VCaP (cell line): ENCODE data around the gene TM9SF4.

Source experiments
- H3K27ac ChIP-seq: fragments of 450-650 bp; 2 replicates; pipeline ENCODE4 v1.5.1; 2017
- TF ChIP-seq, protein P1 (sequence below): fragments of 450-650 bp; conservative IDR thresholded peaks from 2 replicates; pipeline ENCODE4 v1.5.1; 2017; ENCODE audit warnings: mild to moderate bottlenecking, moderate library complexity

Gene TM9SF4

DNA sequence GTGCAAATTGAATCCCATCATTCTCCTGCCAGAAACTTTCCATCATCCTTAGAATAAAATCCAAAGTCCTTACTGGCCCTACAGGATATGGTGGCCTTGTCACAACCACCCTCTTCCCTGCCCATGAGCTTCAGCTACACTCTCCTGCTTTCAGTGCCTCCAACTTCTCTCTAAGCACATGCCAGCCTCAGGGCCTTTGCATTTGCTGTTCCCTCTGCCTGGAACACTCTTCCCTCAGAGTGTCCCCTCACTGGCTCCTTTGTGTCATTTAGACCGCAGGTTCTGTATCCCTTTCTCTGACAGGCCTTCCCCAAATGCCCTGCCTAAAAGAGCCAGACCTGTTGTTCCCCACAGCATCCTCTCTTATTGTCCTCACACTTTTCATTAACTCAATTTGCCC, 39.2 kb upstream of the TM9SF4 start:
- TF ChIP-seq, protein P1, sequence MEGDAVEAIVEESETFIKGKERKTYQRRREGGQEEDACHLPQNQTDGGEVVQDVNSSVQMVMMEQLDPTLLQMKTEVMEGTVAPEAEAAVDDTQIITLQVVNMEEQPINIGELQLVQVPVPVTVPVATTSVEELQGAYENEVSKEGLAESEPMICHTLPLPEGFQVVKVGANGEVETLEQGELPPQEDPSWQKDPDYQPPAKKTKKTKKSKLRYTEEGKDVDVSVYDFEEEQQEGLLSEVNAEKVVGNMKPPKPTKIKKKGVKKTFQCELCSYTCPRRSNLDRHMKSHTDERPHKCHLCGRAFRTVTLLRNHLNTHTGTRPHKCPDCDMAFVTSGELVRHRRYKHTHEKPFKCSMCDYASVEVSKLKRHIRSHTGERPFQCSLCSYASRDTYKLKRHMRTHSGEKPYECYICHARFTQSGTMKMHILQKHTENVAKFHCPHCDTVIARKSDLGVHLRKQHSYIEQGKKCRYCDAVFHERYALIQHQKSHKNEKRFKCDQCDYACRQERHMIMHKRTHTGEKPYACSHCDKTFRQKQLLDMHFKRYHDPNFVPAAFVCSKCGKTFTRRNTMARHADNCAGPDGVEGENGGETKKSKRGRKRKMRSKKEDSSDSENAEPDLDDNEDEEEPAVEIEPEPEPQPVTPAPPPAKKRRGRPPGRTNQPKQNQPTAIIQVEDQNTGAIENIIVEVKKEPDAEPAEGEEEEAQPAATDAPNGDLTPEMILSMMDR: no peak

DNA sequence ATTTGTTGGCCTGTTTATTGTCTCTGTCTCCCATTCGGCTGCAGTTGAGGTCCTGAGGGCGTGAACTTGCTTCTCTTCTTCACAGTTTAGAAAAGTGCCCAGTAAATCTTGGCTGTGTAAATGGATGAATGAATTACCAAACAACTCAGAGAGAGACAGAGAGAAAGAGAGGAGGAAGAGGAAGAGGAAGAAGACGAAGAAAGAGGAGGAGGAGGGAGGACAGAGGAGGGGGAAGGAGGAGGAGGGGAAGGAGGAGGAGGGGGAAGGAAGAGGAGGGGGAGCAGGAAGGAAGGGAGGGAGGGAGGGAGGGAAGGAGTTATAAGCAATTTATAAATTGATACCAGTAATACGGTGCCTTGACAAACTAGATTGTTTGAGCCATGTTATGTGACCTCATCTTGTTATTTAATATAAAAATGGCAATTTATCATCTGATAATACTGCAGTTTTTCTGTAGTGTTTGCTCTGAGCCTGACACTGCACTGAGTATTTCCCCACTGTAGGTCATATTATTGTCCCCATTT, 38.8 kb upstream of the TM9SF4 start:
- H3K27ac ChIP-seq: no peak overlapping the region
- TF ChIP-seq, protein P1: no peak

More for the DNA sequence above, 39.2 kb upstream of the TM9SF4 start:
- H3K27ac ChIP-seq: no peak overlapping the region

DNA sequence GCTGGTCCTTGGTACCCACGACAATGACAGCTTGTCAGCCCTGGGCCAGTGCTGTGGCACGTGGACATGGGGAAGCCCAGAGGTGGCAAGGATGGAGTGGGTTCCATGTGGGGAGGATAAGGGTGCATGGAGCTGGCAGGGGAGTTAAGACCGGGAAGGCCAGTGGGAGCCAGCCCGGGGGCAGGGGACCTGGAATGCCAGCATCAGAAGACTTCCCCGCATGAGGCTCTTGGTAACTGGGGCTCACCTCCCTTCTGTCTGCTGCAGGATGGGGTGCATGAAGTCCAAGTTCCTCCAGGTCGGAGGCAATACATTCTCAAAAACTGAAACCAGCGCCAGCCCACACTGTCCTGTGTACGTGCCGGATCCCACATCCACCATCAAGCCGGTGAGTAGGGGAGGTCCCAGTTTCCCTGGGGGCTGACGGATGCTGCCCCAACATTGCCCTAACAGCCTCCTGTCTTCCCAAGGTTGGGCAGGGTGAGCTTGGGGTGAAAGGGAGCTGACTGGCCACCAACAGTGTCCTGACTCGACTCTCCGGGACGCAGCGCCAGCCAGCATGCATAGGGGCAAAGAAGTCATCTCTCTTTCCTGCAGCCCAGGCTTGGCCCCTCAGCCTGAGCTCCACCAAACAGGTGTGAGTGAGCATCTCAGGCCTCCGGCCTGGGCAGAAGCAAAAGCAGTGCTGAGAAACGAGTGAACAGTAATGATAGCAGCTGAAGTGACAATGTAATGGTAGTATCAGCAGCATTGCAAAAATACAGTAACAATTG, 37.9 kb upstream of the TM9SF4 start:
- TF ChIP-seq, protein P1: no peak
- no peak overlapping the region for H3K27ac ChIP-seq

DNA sequence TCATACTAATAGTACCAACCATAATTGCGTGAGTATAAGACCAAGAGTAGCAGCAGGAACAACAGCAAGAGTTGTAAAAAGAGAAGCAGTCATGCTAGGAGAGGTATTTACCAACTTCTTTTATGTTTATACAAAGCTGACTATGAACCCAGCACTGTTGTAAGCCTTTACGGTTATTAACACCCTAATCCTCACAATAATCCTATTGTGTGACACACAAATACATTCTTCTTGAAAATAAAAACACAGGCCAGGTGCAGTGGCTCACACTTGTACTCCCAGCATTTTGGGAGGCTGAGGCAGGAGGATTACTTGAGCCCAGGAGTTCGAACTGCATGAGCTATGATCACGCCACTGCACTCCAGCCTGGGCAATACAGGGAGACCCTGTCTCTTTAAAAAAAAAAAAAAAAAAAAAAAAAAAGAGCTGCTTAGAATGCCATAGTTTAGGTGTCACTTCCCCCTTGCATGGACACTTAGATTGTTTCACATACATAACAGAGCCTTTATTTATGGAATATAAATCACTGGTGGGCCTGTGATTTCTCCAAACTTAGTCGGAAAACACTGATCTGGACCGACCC, 37.3 kb upstream of the TM9SF4 start:
- TF ChIP-seq, protein P1: no peak
- no peak overlapping the region for H3K27ac ChIP-seq

DNA sequence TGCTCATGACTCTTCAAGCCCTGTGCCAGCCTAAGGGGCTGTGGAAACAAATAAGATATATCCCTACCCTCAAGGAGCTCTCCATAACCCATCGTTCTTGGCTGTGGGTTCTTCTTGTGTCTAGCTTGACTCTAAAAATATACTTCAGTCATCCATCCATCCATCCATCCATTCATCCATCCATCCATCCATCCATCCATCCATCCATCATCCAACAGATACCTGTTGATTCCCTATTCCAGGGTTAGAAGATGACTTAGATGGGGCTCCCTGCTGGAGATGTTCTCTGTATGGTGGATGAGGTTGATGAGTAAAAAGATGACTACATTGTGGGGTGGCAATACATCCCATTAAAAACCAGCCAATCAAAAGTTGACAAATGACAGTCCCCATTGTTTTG, 34.0 kb upstream of the TM9SF4 start:
- no peak overlapping the region for H3K27ac ChIP-seq
- TF ChIP-seq, protein P1: no peak

DNA sequence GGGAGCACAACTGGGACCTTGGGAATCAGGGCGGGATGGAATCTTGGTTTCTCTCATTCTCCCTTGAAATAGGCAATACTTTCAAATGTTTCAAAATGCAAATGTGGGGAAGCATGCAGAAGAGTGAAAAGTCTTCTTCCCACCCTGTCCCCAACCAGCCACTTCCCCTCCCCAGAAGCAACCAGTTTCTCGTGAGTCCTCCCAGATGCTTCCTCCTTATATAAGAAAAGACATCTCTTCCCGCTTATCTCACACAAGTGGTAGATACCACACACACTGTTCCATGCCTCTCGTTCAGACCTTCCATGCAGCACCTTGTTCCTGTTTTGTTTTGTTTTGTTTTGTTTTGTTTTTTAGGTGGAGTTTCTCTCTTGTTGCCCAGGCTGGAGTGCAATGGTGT, 32.3 kb upstream of the TM9SF4 start:
- no peak overlapping the region for H3K27ac ChIP-seq
- TF ChIP-seq, protein P1: no peak

DNA sequence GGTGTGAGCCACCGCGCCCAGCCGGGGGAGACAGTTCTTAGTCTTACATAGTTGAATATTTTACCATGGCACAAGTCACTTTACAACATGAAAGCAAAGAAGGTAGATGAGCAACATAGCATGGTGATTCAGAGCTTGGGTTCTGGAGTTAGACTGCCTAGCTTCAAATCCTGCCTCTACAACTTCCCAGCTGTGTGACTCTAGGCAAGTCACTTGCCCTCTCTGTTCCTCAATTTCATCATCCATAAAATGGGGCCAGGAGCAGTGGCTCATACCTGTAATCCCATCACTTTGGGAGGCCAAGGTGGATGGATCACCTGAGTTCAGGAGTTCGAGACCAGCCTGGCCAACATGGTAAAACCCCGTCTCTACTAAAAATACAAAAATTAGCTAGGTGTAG, 31.2 kb upstream of the TM9SF4 start:
- no peak overlapping the region for H3K27ac ChIP-seq
- TF ChIP-seq, protein P1: no peak
